Stimulated activated CD8-positive, alpha-beta memory T cell treated with anti-CD3 and anti-CD28 coated beads, Interleukin-4, amount 100 ng/mL, for 1 hour (primary cell): ENCODE measurements around the gene SEMA4D.

Experiments used
- DNase-seq, 2 donors: peaks; one replicate each; pipeline ENCODE4 v3.0.0-alpha.2; 2020; ENCODE audit warnings: low read depth in 2 of 2, low spot score in 1 of 2

Gene SEMA4D

DNA sequence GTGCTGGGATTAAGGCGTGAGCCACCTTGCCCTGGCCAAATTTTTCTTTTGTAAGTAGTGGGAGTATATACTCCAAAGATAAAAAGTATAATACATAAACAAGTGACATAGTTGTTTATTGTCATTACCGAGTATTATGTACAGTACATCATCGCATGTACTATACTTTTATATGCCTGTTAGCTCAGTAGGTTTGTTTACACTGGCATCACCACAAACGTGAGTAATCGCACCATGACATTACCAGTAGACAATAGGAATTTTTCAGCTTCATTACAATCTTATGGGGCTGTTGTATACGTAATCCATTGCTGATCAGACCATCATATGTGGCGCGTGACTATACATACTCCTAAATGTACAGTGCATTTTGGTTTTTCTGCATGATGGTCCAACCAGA is 169.8 kb downstream of the SEMA4D start:
- no peak for DNase-seq

DNA sequence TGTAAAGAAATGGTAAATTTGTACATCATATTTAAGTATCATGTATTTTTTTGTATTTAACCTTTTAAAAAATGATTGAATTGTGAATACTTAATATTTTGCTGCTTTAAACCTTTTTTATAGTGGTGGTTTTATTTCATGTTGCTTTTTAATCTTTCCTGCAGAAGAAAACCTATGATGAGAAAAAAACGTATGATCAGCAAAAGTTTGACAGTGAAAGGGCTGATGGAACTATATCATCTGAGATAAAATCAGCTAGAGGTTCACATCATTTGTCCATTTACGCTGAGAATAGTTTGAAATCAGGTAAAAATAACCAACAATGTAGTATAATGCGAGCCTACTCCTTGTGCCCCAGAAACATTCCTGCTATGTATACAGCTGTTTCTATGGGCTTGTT is 172.2 kb downstream of the SEMA4D start:
- no peak for DNase-seq

DNA sequence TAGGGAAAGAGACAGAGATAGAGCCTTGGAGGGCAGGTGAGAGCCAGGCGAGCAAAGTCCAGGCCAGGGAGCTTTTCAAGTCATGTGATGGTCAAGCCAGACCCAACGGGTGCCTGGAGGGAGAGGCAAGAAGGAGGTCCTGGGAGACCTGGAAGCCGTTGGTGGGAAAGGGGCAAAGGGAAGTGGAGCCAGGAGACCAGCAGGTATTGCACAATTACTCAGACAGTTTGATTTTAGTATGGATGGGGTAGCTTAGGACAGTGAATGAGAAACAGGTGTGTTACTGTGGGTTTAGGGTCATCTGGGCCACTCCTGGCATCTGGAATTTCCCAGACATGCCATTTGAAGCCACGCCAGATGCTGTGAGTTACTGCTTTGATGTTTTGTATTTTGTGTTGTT is 174.5 kb downstream of the SEMA4D start:
- DNase-seq, result no peak

DNA sequence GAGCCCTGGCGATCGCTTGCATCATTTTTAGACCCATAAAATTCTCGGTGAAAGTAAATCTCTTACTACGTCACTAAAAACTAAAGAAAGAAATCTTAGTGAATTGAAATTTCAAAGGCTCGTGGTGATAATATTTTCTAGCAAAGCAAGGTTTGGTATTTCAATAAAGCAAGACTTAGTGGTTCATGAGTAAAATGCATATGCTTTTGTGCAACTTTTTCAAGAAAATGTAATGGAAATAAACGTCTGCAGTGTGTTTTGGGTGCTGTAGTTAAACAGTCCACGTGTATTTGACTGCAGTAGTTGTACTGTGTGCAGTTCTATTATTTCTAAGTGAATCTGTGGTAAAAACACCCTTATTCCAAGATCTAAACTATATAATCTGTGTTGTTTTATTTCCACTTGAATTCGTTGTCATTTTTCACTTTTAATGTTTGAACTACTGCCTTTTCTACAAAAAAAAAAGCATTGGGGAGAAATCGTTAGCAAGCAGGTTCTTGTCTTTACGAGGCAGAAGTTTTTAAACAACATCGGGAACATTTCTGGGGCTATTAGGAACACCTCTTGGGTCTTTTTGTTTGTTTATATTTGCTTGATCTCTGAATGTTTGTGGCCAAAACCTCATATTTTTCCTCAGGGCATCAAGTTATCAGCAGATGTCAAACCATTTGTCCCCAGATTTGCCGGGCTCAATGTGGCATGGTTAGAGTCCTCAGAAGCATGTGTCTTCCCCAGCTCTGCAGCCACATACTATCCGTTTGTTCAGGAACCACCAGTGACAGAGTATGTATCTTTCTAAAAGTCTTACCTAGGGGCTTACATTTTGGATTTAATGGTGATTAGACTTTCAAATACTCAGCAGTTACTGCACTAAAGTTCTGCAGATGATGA is 178.7 kb downstream of the SEMA4D start:
- DNase-seq, result no peak

DNA sequence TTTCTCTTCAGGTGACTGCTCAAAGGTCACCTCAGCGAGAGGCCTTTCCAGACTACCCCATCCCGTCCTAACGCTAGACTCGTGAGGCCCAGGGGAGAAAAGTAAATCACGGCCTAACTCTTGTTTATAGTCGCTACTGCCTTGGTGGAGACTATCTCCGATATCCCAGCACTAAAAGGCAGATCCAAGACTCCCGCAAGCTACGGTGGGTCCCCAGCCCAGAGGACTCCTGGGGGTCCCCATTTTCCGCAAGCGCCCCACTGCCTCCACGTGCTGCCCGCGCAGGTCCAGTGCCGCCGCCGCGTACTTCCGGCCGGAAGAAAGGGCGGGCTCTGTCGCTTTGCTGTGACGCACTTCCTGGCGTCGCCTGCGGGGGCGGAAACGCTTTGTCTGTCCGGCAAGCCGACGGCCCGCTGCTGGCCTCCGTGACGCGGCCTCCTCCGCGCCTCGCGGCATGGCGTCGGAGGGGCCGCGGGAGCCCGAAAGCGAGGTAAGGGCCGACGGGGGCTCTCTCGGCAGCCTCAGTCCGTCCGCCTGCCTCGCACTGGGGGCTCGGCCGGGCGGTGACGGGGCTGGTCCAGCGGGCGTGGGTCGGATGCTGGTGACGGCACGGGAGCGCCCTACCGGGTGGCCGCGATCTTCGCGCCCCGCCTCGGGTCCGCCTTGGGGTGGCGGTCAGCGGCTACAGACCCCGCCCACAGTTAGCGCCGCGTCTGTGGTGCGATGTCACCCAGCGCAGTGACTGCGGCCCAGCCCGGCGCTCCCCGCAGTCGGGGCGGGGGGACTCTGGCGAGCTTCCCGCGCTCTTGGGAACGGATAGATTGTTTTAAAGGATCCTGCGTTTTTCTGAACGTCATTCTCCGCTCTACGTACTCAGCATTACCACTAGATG is 179.5 kb downstream of the SEMA4D start, which contains the start of gene SECISBP2:
Gene SECISBP2, plus strand, starts transcription at position 378 of the 892 bp plus-strand sequence. Its CDS starts 77 bp downstream, at position 455.
- DNase-seq, result peak; percentile 87 to 92

DNA sequence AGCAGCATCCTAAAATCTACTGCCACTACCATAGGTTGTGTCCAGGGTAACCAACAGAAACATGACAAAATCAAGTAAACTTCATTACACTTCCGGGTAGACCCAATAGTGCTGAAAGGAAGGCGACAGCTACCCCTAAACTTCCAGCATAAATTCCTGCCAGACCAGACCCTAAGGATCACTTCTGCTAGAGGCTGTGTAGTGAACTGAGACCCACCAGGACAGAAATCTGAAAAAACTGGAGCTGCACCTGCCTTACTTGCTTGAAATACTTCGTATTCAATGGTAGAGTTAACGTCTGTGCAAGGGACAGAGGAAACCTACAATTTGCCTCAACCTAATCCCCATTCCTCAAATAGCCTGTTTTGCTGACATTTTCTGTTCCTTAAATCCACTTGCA is 180.6 kb downstream of the SEMA4D start:
- no peak for DNase-seq

DNA sequence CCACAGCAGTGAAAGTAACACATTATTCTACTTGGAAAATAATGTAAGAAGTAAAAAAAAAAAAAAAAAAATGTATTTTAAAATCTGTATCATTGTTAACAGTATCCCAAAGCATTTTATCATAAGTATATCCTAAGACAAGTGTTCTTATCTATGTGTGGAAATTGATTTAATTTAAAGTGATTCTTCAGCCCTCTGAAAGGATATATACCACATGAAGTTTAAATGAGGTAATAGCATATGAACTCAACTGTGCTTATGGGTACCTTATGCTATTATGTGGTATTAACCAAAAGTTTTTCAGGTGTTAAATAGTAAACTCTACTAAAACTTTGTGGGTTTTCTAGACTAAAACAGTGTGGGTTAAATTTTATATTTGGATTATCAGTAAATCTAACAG is 182.4 kb downstream of the SEMA4D start:
- DNase-seq, result no peak

DNA sequence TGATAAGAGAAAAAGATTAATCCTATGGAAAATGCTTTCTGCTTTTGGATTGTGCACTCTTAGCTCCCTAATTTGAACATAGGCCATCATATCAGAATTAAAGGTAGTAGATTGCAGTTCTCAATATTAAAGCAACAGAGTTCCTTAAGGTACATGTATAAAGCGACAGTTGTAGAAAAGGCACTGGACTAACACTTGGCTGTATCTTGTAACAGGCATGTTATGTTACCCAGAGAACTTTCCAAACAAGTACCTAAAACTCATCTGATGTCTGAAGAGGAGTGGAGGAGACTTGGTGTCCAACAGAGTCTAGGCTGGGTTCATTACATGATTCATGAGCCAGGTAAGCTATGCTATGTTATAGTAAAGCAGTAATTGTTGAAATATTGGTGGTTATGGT is 183.0 kb downstream of the SEMA4D start:
- DNase-seq, result no peak

DNA sequence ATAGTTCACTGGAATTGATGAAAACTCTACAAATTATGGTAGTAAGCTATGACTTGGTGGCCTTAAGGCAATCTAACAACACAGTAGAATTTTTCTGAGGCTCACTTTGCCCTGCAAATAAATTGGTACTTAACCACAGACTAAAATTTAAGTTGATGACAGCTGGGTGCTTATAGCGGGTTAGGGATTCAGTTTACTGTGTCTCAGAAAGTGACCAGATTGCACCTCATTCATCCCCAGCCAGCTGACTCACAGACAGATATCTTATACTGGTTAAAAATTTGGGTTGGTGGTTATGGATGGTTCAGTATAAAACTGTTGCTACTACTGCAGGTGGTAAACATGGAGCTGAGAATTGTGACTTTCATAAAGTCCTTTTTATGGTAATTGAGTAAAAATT is 184.1 kb downstream of the SEMA4D start:
- DNase-seq, result no peak

DNA sequence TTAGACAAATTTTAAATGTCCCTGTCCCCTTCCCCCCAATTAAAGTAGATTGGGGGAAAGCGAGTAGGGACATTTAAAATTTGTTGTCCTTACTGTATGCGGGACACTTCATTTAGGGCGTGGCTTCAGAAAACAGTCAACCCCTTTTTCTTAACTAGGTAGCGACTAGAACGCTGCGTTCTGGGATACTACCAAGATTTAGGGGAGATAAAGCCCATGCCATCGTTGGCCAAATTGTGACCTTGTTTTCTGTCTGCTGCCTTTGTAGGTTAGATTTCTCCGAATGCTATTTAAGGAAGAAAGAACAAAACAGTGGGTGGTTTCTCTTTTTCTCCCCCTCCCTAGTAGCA is 185.7 kb downstream of the SEMA4D start:
- DNase-seq, result no peak

DNA sequence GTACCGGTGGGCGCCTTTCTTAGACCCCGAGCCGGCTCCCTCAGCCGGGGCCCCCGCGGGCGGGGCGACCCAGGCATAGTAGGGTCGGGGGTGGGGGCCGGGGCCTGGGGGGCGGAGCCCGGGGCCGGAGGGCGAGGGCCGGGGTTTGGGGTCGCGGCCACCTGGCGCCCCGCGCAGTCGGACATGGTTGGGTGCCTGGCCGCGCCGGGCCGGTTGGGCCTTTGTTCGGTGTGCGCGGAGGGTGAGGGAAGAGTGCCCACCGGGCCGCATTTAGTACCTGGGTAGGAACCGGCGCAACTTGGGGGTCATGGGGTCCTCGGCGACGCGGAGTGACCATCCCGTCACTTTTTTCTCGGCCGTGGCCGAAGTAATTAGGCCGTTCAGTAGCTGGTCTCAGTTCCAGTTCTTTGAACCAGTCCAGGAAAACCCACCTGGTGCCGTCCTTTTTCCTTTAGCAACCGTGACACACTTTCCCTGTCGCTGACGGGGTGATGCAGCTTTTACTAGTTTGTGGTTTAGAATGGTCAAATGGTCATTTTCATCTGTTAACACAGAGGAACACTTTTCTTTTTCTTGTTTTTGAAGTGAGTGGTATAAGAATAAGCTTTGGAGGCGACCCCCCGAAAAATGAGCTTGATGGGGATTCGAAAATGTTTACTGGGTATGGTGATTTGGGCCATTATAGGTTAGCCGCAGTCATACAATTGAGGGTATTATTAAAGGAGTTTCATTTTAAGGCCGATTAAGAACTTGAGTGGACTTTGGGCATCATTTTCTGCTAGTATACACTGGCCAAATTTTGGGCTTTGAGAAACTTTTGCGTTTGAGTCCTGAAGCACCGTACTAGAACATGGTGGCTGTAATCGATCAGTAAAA is 186.3 kb downstream of the SEMA4D start:
- DNase-seq, result no peak
